ENCODE data around the gene MPDZ. TPM values are rescaled to one million over a fixed set of nuclear protein-coding genes. Genes with fewer than 3 reads are reported as not detected.
A peak's percentile ranks its signal among the peaks of the same experiment; 100 is the strongest.

Gene MPDZ
- total and polyA plus RNA-seq, 4 donors: 9.5 to 62.7 (median 16.2) TPM

DNA sequence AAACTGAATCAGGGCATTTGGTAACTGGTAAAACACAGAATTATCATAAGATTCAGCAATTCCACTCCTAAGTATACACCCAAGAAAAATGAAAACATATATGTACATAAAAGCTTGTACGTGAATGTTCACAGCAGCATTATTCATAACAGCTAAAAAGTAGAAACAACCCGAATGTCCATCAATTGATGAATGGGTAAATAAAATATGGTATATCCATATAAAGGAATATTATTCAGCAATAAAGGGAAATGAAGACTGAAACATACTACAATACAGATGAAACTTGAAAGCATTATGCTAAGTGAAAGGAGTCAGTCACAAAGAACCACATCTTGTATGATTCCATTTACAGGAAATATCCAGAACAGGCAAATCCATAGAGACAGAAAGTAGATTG lies 65.5 kb downstream of the MPDZ start:
- Histone ChIP-seq H3K4me3 (no peak overlapping the region), H3K27me3 (ENCODE audit: control insufficient read depth in 3 of 3, insufficient read depth in 3 of 3, low read length in 2 of 3) (no peaks in the 10 kb centered on the region), H3K27ac (ENCODE audit: low read depth in 1 of 2, low read length in 1 of 2) (no peak overlapping the region), H3K9me3 (ENCODE audit: control insufficient read depth in 4 of 4, insufficient read depth in 3 of 4, low read length in 3 of 4) (no peaks in the 10 kb centered on the region), H3K36me3 (ENCODE audit: control insufficient read depth in 4 of 4, insufficient read depth in 4 of 4, low read length in 4 of 4) (peaks cover 0 to 23% (median 18%) of the 10 kb centered on the region in 4 donors), H3K9ac (ENCODE audit: insufficient read depth in 1 of 2, low read length in 2 of 2) (no peak overlapping the region), H3K4me1 (ENCODE audit: control insufficient read depth in 5 of 5, insufficient read depth in 5 of 5, low read length in 5 of 5) (peaks cover 0 to 5% (median 0%) of the 10 kb centered on the region in 5 donors)
- DNase-seq (no peak), ATAC-seq (ENCODE audit: insufficient read depth, low FRiP score) (no peak)
- no peak for TF ChIP-seq CTCF (IDR thresholded peaks at IDR 0.05; ENCODE audit: control extremely low read depth, extremely low read depth)
- WGBS, 2 donors: 86 to 95% methylated on average over 2 of the region's 2 CpGs

DNA sequence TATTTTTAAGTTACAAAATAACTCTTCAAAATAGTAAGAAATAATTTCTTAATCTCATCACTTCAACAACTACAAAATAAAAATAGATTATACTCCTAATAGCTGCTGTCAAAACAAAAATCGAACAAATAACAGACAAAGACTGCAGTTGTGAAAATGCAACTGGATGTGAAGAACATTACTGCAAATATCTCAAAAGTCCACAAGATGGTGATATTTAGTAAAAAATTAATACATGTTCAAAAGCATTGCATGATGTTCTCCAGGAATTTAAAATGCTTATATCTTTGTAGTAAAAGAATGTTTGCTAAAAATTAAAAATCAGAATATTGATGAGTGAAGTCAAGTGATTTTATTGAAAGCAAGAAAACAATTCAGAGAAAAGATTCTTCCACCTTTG lies 66.2 kb downstream of the MPDZ start:
- TF ChIP-seq CTCF (IDR thresholded peaks at IDR 0.05; ENCODE audit: control extremely low read depth, extremely low read depth): no peak
- Histone ChIP-seq H3K27ac (ENCODE audit: low read depth in 1 of 2, low read length in 1 of 2) (no peak overlapping the region), H3K36me3 (ENCODE audit: control insufficient read depth in 4 of 4, insufficient read depth in 4 of 4, low read length in 4 of 4) (peaks cover 0 to 23% (median 17%) of the 10 kb centered on the region in 4 donors), H3K9me3 (ENCODE audit: control insufficient read depth in 4 of 4, insufficient read depth in 3 of 4, low read length in 3 of 4) (no peaks in the 10 kb centered on the region), H3K9ac (ENCODE audit: insufficient read depth in 1 of 2, low read length in 2 of 2) (no peak overlapping the region), H3K4me1 (ENCODE audit: control insufficient read depth in 5 of 5, insufficient read depth in 5 of 5, low read length in 5 of 5) (peaks cover 0 to 5% (median 0%) of the 10 kb centered on the region in 5 donors), H3K27me3 (ENCODE audit: control insufficient read depth in 3 of 3, insufficient read depth in 3 of 3, low read length in 2 of 3) (no peaks in the 10 kb centered on the region), H3K4me3 (no peak overlapping the region)
- ATAC-seq (ENCODE audit: insufficient read depth, low FRiP score) (no peak), DNase-seq (peak in 2 of 3 donors; percentile 41 to 48)
- 94 to 99% methylated on average over 1 of the region's 1 CpG for WGBS, 2 donors

DNA sequence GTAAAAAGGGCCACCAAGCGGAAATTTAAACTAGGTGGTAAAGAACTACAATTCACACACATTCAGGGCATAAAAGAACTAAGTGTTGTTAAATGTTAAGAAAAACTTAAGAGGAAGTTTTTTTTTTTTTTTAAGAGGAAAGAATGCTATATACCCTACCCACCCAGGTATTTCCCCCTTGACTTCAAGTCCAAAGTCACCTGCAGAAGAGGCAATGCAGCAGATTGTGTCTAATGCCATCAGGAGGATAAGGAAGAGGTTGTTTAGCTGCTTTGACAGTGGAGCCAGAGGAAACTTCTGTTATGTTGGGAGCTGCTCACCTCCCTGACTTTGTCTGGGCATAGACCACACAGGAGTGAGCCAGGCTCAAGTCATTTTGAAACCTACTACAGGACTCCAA lies 69.2 kb downstream of the MPDZ start:
- no peak for DNase-seq
- ATAC-seq (ENCODE audit: insufficient read depth, low FRiP score): no peak
- no peak for TF ChIP-seq CTCF (IDR thresholded peaks at IDR 0.05; ENCODE audit: control extremely low read depth, extremely low read depth)
- Histone ChIP-seq H3K36me3 (ENCODE audit: control insufficient read depth in 4 of 4, insufficient read depth in 4 of 4, low read length in 4 of 4) (peaks cover 0 to 18% (median 15%) of the 10 kb centered on the region in 4 donors), H3K4me3 (no peak overlapping the region), H3K9ac (ENCODE audit: insufficient read depth in 1 of 2, low read length in 2 of 2) (no peak overlapping the region), H3K27me3 (ENCODE audit: control insufficient read depth in 3 of 3, insufficient read depth in 3 of 3, low read length in 2 of 3) (no peaks in the 10 kb centered on the region), H3K27ac (ENCODE audit: low read depth in 1 of 2, low read length in 1 of 2) (no peak overlapping the region), H3K9me3 (ENCODE audit: control insufficient read depth in 4 of 4, insufficient read depth in 3 of 4, low read length in 3 of 4) (no peaks in the 10 kb centered on the region), H3K4me1 (ENCODE audit: control insufficient read depth in 5 of 5, insufficient read depth in 5 of 5, low read length in 5 of 5) (peaks cover 0 to 5% (median 0%) of the 10 kb centered on the region in 5 donors)
- 94% methylated on average over 1 of the region's 1 CpG for WGBS, 2 donors

- H3K4me3 ChIP-seq: no peak overlapping the region
- WGBS, 2 donors: 49 to 53% methylated on average over 3 of the region's 3 CpGs
- peaks cover 0 to 18% (median 13%) of the 10 kb centered on the region in 4 donors for H3K36me3 ChIP-seq (ENCODE audit: control insufficient read depth in 4 of 4, insufficient read depth in 4 of 4, low read length in 4 of 4)
- DNase-seq: peak in 1 of 3 donors; percentile 17
- H3K9me3 ChIP-seq (ENCODE audit: control insufficient read depth in 4 of 4, insufficient read depth in 3 of 4, low read length in 3 of 4): no peaks in the 10 kb centered on the region
- no peaks in the 10 kb centered on the region for H3K27me3 ChIP-seq (ENCODE audit: control insufficient read depth in 3 of 3, insufficient read depth in 3 of 3, low read length in 2 of 3)
- no peak for TF ChIP-seq CTCF (IDR thresholded peaks at IDR 0.05; ENCODE audit: control extremely low read depth, extremely low read depth)
- peaks cover 0 to 5% (median 0%) of the 10 kb centered on the region in 5 donors for H3K4me1 ChIP-seq (ENCODE audit: control insufficient read depth in 5 of 5, insufficient read depth in 5 of 5, low read length in 5 of 5)
- no peak for ATAC-seq (ENCODE audit: insufficient read depth, low FRiP score)
- H3K27ac ChIP-seq (ENCODE audit: low read depth in 1 of 2, low read length in 1 of 2): no peak overlapping the region
- no peak overlapping the region for H3K9ac ChIP-seq (ENCODE audit: insufficient read depth in 1 of 2, low read length in 2 of 2)
Observed at GRCh38 chr9:13209498-13209897, 70.0 kb downstream of the MPDZ start.

Data from lung (tissue), 12 donors.